Fibroblast of the conjunctiva (primary cell): ENCODE data around the gene ZFHX3.

Experiments used
- DNase-seq: peaks from one replicate; pipeline ENCODE4 v3.0.0-alpha.2; 2010; ENCODE audit warnings: low read depth

The ZFHX3 gene

GRCh38 chr16:72898216-72898825 is 149.6 kb downstream of the ZFHX3 start:
- DNase-seq: no peak

GRCh38 chr16:72897707-72898106 is 150.2 kb downstream of the ZFHX3 start:
- no peak for DNase-seq

GRCh38 chr16:72896485-72897118 is 151.3 kb downstream of the ZFHX3 start:
- no peak for DNase-seq

DNA sequence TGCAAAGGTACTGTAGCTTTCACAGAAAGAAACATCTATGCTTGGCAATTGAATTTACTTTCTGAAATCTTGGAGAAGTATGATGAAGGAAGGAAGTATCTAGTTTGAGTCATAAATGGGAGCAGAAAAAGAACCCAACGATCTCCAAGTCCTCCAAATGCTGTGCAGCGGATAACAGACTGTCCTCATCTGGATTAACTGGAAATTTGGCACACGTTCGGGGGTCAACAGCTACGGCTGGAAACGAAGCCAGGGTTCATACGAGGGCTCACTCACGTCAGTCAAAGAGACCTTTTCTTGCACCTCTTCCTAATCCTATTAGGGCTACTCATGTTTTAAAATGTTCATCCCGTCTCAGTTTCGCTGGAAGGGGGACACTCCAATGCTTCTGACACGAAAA is 152.0 kb downstream of the ZFHX3 start:
- DNase-seq: no peak

DNA sequence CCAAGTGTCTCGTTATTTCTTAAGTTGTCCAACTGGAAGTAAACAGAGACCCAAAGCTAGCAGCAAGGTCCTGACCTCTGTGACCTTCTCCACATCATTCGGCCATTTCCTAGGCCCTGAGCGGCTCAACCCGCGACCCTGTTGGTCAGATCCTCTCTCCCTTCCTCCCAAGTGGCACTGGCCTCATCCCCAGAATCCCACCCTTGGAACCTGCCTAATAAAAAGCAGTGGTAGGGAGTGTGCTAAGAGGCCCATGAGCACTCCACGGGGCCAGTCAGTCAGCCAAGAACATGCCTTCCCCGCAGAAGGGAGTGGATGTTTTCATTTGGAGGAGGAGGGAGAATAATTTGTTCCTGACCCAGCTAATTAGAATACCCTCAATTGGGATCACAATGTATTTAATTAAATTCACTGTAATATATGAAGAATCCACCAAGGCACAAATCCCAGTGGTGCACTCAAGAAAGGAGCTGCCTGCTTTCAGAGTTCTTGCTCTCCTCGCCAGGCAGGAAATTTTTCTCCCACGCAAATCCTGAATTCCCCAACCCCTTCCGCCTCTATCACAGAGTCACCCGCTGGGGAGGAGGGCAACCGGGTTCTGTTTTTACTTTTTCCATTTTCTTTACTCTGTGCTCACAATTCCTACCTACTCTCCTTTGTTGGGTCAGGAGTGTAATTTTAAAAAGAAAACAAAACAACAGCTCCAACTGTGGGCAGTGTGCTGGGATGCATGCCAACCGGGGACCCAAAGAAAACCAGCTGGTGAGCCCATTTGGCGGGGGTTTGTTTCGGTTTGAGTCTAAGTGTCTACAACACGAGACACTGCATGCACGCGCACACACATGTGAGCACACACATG is 153.4 kb downstream of the ZFHX3 start:
- DNase-seq: no peak

GRCh38 chr16:72891291-72892227 is 156.4 kb downstream of the ZFHX3 start:
- no peak for DNase-seq

DNA sequence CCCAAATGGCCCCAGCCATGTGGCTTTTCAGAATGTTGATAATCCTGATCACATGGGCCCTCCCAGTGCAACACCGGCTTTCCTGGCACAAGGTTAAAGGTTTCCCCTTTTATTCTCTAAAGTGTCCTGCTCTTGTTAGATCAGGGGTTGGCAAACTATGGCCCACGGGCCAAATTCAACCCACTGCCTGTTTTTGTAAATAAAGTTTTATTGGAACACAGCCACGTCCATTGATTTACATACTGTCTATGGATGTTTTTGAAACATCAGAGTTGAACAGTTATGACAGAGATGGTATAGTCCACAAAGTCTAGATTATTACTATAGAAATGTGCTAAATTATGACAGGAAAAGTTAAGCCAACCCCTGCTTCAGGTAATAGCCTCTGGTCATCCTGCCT is 157.3 kb downstream of the ZFHX3 start:
- no peak for DNase-seq

- DNase-seq: no peak
These were observed 158.0 kb downstream of the ZFHX3 start for GRCh38 chr16:72889616-72890582.

- no peak for DNase-seq
These were observed 160.4 kb downstream of the ZFHX3 start for GRCh38 chr16:72887537-72887936.

- no peak for DNase-seq
These were observed 161.5 kb downstream of the ZFHX3 start for GRCh38 chr16:72886346-72886974.

DNA sequence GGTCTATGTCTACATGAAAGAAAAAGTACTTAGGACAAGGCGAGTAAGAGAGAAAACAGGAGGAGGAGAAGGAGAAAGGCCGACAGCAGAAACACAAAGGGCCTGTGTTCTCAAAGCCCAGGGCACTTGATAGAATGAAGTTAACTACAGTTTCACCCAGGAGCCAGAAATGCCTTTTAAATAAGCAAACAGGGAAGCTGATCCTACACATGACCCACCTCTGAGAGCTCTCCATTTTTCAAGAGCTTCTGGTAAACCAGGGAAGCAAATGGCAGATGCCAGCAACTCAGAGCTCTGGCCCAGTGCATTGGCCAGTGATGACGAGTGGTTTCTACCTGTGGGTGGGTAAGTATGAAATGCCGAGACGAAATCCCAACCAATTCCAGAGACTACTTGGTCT is 163.4 kb downstream of the ZFHX3 start:
- no peak for DNase-seq

- no peak for DNase-seq
These were observed 163.9 kb downstream of the ZFHX3 start for GRCh38 chr16:72884037-72884436.

- no peak for DNase-seq
These were observed 168.1 kb downstream of the ZFHX3 start for GRCh38 chr16:72879846-72880245.

- DNase-seq: no peak
These were observed 169.3 kb downstream of the ZFHX3 start for GRCh38 chr16:72878301-72879269.

DNA sequence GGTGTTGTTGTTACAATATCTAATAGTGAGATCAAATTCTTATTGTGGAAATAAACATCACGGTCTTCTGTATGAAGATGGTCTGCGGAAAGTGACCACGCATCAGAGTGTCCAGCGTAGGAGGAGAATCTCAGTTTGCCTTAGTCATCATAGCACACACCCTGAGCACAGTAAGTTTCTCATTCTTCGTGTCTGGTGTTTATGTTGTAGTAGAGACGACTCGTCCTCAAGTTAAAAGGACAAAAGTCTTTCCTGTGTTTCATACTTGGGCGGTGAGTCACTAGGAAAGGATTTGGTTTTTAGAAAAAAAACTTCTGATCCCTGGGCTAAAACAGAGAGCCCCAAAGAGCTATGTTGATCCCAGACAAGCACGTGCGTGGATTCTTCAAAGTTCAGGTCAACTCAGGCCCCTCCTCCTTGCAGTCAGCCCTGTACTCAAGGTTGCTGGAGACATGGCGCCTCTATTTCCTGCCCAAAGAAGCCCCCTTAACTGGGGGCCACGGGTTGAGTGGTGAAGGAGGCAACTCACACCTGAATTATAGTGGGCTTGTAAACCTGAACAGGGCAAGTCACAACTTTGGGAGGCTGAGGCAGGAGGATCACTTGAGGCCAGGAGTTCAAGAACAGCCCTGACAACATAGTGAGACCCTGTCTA is 170.4 kb downstream of the ZFHX3 start:
- peak; percentile 48 for DNase-seq

DNA sequence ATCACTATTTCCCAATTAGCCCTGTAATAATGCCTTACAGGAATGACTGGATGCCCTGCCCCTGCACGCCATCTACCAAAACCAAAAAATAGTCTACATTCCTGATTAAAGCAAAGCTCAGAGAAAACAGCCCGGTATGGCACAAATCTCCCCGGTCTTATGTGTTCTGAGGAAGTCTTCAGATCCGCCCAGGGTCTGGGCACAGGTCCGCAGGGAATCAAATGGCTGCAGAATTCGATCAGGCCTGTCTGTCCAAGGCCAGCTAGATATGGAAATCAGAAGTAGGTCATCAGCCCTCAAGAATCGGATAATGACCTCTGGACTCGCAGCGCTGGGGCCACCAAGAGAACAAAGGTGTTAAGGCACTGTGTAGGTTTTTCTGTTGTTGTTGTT is 171.0 kb downstream of the ZFHX3 start:
- no peak for DNase-seq

GRCh38 chr16:72876221-72876620 is 171.7 kb downstream of the ZFHX3 start:
- DNase-seq: peak; percentile 47

- no peak for DNase-seq
These were observed 172.5 kb downstream of the ZFHX3 start for GRCh38 chr16:72875291-72876031.
